Astrocyte of the hippocampus (primary cell): ENCODE measurements around the gene ZFAND2A.
"Not testable (repeated sequence)": the region's sequence is repeated elsewhere in the genome, so short reads cannot be mapped to it uniquely, and the experiment has no call there.

Source experiments
- DNase-seq: peaks from one replicate; pipeline ENCODE4 v3.0.0; 2011; ENCODE audit warnings: low read depth, low spot score

The ZFAND2A gene

DNA sequence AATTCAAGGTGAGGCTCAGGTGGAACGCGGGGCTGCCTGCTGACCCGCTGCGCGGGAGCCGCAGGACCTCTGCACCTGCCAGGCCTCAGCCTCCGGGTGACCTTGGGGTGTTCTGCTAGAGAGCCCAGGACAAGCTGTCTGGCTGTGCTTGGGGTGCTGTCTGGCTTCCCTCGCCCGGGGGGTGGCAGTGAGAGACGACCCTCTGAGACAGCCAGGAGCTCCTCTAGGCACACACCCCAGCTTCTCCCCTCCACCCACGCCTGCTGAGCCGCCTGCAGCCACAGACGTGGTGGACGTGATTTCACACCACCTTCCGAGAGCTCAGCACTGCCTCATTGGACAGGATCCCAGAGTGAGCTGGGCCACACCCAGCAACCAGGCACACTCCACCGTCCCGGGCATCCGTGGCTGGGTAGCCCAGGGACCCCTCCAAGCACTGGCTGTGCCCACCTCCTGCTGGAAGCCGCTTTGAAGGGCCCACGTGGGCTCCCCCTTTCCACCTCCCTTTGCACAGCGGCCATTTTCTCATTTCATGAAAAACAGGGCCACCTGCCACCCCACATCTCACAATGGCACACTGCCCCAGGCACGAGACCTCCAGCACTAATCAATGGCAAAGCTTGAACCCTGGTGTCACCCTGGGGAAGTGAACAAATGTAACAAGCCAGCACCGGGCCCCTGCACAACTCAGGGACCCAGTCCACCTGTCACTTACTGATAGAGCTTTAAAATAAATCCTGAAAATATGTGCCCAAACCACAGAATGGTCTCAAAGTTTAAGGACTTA lies 35.0 kb downstream of the ZFAND2A start:
- DNase-seq = no peak

DNA sequence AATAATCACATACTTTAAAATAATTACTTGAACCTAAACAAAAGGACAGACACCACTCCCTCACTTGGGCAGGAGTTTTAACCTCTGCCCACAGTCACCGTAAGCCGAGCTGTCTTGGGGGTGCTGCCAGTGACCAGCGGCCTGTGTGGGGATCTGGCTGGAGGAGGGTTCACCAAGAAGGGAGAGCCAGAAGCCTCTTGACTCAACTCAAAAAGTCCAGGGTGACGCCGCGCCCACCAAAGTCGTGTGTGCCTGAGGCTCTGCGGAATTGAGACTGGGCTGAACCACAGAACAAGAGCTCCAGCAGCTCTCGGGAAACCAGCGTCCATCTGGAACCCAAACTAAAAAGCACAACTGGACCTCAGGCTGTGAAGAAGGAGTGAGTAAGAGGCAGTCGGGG lies 35.8 kb downstream of the ZFAND2A start:
- DNase-seq = peak; percentile 28

- peak; percentile 91 for DNase-seq
Observed at GRCh38 chr7:1123715-1124114, 36.3 kb downstream of the ZFAND2A start.

DNA sequence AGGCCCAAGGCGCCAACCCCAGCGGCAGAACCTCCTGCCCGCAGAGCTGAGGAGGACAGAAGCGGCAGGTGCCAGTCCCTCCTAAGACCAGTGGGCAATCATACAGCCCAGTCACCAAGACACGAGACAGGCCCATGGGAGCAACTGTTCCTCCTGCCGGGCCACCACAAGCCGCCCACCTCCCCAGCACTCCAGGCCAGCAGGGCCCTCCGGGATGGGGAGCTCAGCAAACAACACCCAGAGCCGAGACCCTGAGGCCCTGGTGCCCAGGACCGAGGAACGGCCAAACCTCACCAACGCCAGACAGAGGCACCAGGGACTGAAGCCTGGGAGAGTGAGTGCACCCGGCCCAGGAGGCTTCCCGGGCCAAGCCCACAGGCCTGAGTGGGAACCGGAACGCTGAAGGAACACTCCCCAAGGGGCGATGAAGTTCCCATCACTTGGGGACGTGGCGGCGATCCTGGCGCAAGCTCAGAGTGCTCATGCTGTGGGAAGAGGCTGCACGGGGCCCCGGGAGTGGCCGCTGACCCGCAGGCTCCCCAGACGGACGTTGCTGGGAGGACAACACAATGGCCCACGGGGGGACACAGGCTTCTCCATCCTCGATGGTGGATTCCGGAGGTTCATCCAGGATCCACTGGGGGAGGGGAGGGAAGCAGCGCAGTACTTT lies 37.0 kb downstream of the ZFAND2A start:
- no peak for DNase-seq

DNA sequence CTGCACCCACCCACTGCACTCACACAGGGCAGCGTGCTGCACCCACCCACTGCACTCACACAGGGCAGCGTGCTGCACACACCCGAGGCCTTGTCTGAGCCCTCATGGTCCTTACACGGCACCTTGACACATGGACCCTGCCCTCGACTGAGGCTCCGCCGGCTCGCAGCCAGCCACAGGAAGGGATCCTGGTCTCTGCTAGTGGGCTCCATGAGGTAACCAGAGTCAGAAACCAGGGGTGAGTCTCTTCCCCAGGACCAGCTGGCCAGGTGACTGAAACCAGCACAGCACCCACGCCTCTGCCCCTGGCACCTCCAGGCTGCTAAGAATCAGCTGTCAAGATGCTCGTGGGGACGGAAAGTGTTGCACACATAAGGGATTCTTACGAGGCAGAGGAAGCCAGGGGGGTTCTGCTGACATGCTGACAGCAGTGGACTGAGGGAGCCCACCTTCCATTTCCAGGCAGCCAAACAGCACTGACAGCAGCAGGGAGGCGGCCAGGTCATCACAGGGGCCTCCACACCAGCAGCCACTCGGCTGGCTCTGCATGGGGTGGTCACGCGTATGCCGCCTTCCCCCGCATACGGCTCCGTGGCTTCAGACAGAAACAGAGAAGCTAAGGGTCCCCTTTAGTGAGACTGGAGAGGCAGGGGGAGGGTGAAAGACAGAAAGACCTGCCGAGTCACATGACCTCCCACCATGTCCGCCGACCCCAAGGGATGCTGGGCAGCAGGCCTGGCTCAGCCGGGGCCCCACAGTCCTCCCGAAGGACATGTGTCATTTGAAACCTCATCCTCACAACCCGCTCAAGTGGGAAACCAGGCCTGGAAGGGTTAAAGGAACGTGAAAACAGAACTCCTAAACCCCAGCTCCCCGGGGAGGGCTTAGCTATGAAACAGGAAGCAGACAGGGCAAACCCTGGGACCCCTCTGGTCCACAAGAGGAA lies 37.8 kb downstream of the ZFAND2A start:
- no peak for DNase-seq

DNA sequence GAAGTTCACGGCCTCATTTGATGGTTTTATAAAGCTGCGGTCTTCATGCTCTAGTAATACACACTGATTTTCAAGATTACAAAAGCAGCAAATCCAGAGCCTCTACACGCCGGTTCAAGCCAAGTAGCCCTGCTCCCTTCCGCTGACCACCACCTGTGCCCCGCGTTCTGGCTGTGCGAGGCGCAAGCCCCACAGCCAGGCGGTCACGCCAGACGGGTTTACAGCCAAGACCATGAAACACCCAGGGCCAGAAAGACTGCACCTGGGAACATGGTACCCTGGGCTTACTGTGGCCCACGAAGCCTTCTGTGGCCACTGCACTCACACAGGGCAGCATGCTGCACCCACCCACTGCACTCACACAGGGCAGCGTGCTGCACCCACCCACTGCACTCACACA lies 38.5 kb downstream of the ZFAND2A start:
- DNase-seq = no peak

- DNase-seq = no peak
Observed at GRCh38 chr7:1120791-1121190, 39.2 kb downstream of the ZFAND2A start.

DNA sequence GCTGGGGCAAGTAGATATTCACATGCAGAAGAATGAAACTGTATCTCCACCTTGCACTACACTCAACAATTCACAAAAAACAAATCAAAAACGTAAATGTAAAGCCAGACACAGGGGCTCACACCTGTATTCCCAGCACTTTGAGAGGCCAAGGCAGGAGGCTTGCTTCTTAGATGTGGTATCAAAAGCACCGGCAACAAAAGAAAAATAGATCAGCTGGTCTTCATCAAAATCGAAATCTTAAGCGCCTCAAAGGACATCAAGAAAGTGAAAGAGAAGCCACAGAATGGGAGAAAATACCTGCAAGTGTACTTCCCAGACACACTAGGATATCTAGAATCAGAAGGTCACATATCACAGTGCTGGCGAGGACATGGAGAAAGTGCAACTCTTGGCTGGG lies 40.8 kb downstream of the ZFAND2A start:
- no peak for DNase-seq

DNA sequence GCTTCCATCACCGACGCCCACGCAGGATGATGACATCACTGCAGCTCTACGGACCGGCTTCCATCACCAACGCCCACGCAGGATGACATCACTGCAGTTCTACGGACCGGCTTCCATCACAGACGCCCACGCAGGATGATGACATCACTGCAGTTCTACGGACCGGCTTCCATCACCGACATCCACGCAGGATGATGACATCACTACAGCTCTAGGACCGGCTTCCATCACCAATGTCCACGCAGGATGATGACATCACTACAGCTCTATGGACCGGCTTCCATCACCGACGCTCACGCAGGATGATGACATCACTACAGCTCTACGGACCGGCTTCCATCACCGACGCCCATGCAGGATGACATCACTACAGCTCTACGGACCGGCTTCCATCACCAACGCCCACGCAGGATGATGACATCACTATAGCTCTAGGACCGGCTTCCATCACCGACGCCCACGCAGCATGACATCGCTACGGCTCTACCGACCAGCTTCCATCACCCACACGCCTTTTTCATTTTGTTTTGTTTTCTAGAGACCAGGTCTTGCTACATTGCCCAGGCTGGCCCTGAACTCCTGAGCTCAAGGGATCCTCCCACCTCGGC lies 42.6 kb downstream of the ZFAND2A start:
- no peak for DNase-seq

DNA sequence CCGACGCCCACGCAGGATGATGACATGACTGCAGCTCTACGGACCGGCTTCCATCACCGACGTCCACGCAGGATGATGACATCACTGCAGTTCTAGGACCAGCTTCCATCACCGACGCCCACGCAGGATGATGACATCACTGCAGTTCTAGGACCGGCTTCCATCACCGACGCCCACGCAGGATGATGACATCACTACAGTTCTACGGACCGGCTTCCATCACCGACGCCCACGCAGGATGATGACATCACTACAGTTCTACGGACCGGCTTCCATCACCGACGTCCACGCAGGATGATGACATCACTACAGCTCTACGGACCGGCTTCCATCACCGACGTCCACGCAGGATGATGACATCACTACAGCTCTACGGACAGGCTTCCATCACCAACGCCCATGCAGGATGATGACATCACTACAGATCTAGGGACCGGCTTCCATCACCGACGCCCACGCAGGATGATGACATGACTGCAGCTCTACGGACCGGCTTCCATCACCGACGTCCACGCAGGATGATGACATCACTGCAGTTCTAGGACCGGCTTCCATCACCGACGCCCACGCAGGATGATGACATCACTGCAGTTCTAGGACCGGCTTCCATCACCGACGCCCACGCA lies 43.5 kb downstream of the ZFAND2A start:
- not testable (repeated sequence) for DNase-seq

DNA sequence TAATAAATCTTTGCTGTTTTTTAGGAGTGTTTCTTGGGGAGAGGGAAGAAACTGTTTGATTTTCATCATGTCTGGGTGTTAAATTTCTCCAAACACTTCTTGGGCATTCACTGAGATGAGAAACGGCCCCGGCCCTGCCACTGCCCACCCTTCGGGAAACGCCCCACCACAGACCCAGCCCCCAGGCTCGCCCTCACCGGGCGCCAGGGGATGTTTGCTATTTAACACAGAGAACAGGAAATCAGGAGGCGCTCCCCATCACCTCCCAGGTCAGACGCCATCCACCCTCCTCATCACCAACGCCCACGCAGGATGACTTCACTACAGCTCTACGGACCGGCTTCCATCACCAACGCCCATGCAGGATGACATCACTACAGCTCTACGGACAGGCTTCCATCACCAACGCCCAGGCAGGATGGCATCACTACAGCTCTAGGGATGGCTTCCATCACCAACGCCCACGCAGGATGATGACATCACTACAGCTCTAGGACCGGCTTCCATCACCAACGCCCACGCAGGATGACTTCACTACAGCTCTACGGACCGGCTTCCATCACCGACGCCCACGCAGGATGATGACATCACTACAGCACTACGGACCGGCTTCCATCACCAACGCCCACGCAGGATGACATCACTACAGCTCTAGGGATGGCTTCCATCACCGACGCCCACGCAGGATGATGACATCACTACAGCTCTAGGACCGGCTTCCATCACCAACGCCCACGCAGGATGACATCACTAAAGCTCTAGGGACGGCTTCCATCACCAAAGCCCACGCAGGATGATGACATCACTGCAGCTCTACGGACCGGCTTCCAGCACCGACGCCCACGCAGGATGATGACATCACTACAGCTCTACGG lies 44.6 kb downstream of the ZFAND2A start:
- not testable (repeated sequence) for DNase-seq

DNA sequence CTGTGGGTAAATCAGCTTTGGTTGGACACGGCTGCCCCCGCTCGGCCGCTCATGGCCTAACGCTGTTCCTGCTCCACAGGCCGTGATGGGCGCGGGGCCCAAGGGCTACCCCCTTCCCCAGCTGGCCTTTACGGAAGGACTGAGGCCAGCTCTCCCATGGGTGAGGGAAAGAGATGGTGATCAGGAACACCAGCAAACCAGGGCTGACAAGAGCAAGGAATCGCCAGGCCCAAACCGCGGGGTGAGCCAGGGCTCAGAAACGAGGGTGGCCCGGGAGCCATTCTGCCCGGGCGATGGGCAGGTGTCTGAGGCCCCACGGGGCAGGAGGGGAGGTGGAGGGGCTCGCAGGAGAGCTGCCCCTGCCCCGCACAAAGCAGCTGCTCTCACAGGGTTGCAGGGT lies 45.5 kb downstream of the ZFAND2A start:
- DNase-seq = no peak

DNA sequence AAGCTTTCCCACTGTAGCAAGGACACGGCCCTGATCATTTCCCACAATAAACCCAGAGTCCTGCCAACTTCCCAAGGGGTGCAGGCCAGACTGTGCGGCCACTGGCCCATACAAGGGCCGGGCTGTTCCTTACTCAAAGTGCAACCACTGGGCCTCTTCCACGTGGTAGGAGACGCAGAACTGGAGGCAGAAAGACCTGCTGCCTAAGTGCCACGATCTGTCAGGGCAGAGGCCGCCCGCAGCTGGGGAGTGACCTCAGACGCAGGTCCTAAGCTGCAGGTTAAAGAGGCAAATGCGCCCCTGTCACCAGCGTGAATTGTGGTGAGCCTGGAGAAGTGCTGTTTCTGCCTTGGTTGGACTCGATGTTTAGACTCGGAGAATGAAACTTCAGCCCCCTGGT lies 45.9 kb downstream of the ZFAND2A start:
- DNase-seq = no peak

DNA sequence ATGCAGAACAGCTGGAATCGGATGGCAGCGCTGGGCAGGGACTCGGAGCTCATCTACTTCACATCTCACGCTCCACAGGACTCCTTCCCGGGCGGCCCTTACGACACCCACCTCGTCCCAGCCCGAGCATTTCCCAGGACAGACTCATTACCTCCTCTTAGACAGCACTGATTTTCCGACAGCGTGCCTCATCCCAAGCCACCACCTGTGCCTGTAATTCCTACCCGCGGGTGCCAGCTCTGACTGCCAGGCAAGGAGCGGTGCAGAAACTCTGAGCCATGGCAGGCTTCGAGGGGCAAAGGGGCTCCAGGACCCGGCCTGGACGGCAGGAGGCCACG lies 46.5 kb downstream of the ZFAND2A start:
- no peak for DNase-seq

DNA sequence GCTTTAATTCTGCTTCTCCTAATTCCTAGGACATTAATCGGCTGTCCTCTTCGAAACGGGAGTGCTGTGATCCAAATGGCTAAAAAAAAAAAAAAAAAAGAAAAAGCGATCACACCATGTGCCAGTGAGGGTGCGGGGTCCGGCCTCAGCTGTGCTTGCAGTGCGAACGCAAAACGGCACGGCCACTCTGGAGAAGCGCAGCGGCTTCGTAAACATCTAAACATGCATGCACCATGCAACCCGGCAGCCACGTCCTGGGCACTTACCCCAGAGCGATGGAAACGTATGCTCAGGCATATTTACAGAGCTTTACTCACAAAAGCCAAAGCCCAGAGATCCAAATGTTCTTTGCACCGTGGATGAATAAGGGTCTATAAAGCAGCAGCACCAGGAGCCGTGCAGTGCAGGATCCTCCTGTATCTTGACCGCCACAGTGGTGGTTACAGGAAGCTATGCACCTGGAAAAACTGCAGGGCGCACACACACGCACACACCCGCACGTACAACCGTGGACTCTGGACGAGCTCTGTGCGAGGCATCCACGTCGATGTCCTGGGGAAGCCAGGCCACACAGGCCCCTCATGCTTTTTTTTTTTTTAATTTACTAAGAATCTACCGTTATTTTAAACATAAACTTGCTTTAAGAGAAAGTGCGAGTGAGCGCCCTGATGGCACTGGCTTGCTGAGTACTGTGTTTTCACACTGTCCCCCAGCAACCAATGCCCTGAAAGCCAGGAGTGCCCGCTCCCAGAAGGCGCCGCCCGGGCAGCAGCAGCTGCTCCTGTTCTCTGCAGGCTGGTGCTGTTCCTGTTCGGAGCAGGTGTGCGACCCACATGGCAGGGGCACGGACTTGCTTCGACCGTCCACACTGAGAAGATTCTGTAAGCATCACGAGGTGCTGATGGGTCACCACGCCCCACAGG lies 47.1 kb downstream of the ZFAND2A start:
- DNase-seq = no peak

- DNase-seq = no peak
Observed at GRCh38 chr7:1112109-1112508, 47.9 kb downstream of the ZFAND2A start.

- no peak for DNase-seq
Observed at GRCh38 chr7:1111156-1111555, 48.8 kb downstream of the ZFAND2A start.

- DNase-seq = no peak
Observed at GRCh38 chr7:1110358-1110757, 49.6 kb downstream of the ZFAND2A start.

DNA sequence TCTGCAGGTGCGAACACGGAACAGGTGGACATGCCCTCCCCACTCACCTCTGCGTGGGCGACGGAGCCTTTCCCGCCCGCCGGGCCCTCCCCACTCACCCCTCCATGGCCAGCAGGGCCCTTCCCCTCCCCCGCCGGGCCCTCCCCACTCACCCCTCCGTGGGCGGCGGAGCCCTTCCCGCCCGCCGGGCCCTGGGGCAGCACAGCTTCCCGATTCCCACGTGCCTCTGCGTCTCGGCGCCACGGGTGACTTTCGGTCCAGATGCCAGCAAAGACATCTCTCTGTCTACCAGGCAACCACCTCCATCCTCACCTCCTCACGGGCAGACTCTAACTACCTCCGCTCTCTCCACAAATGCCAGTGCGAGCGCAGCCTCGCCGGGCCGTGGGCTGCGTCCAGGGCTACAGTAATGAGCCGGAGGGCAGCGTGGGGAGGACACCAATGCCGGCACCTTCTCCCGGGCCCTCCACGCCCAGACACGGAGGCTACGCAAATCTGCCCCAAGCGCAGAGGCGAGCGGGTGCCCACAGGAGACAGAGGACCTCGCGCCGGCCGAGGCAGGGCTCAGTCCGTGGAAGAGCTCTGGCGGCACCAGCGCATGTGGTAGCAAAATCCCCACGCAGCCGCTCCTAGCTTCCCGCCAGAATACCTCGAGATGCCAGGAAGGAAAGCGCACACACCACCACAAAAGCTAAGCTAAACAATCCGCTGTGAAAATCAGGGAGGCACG lies 50.2 kb downstream of the ZFAND2A start:
- DNase-seq = no peak
